Calu3 (cell line): Measurements from ENCODE around the gene NOL11. TPM values are rescaled to one million over a fixed set of nuclear protein-coding genes. Genes with fewer than 3 reads are reported as not detected.

Source experiments
- BruUV-seq: library from RNA; stranded (reverse); fragments of 400-500 nt; replicated peaks from 2 replicates; lab custom pipeline; 2021; lab: Mats Ljungman, UMichigan
- CTCF ChIA-PET: fragments of 300-600 bp; sonication (Branson Sonifier 250); formaldehyde crosslinking; loops from one replicate; lab custom pipeline; 2022; ENCODE audit warnings: antibody characterized with exemption; lab: Charles Lee
- DNase-seq: peaks from one replicate; pipeline ENCODE4 v3.0.0; 2022
- H3K27ac Mint-ChIP-seq: one replicate; pipeline ENCODE4 v1.8.0; 2022; ENCODE audit warnings: mixed read lengths; ENCODE audit not compliant: unreplicated experiment
- H3K27me3 Mint-ChIP-seq: one replicate; pipeline ENCODE4 v1.8.0; 2022; ENCODE audit warnings: mixed read lengths; ENCODE audit not compliant: unreplicated experiment
- H3K36me3 Mint-ChIP-seq: one replicate; pipeline ENCODE4 v1.8.0; 2022; ENCODE audit warnings: mild to moderate bottlenecking, moderate library complexity, mixed read lengths; ENCODE audit not compliant: insufficient read depth, unreplicated experiment
- H3K4me1 Mint-ChIP-seq: one replicate; pipeline ENCODE4 v1.8.0; 2022; ENCODE audit warnings: mild to moderate bottlenecking, low read depth, mixed read lengths; ENCODE audit not compliant: unreplicated experiment
- H3K4me3 Mint-ChIP-seq: one replicate; pipeline ENCODE4 v1.8.0; 2022; ENCODE audit warnings: mild to moderate bottlenecking, low read depth, moderate library complexity, mixed read lengths; ENCODE audit not compliant: unreplicated experiment
- H3K9me3 Mint-ChIP-seq: one replicate; pipeline ENCODE4 v1.8.0; 2022; ENCODE audit warnings: low read depth, mixed read lengths; ENCODE audit not compliant: unreplicated experiment
- intact Hi-C: fragments of 100-400 bp; cut with micrococcal nuclease; formaldehyde crosslinking; loops from one replicate; pipeline ENCODE4 v1.10.0; 2022; ENCODE audit not compliant: unreplicated experiment
- total RNA-seq: library from RNA; stranded (reverse); gene quantifications from 2 replicates; pipeline ENCODE4 v1.2.3, GENCODE V29; 2022
- TF ChIP-seq, protein P1 (sequence below): fragments of 200-600 bp; IDR thresholded peaks from one replicate; pipeline ENCODE4 v1.8.0; 2022; ENCODE audit warnings: antibody characterized with exemption; ENCODE audit not compliant: unreplicated experiment

NOL11 gene
- total RNA-seq, 1 experiment from 2014 or later: 64.8 TPM

DNA sequence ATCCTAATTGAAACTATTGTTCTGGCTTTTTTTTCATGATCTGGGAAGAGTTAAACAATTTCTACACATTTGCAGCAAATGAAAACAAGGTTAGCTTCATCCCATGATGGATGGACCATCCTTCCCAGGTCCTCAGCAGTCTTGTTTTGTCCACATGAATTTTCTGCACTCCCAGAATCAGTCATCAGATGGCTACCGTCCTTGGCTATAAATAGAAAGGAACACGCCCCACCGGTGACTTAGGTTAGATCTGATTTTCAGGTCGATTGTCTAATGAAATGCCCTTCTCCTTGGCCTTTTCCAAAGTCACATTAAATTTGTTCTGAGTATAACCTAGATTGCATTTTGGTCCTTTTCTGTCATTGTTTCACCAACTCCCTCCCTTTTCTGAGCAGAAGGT is 41.4 kb upstream of the NOL11 start:
- Mint-ChIP-seq H3K27ac (no peak overlapping the region), H3K4me3 (no peak overlapping the region), H3K9me3 (no peaks in the 10 kb centered on the region), H3K36me3 (no peaks in the 10 kb centered on the region), H3K4me1 (no peaks in the 10 kb centered on the region), H3K27me3 (no peaks in the 10 kb centered on the region)
- CTCF ChIA-PET: no interaction called here
- no TSS peak for BruUV-seq
- no peak for DNase-seq
- TF ChIP-seq, protein P1, sequence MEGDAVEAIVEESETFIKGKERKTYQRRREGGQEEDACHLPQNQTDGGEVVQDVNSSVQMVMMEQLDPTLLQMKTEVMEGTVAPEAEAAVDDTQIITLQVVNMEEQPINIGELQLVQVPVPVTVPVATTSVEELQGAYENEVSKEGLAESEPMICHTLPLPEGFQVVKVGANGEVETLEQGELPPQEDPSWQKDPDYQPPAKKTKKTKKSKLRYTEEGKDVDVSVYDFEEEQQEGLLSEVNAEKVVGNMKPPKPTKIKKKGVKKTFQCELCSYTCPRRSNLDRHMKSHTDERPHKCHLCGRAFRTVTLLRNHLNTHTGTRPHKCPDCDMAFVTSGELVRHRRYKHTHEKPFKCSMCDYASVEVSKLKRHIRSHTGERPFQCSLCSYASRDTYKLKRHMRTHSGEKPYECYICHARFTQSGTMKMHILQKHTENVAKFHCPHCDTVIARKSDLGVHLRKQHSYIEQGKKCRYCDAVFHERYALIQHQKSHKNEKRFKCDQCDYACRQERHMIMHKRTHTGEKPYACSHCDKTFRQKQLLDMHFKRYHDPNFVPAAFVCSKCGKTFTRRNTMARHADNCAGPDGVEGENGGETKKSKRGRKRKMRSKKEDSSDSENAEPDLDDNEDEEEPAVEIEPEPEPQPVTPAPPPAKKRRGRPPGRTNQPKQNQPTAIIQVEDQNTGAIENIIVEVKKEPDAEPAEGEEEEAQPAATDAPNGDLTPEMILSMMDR: no peak
- intact Hi-C loops: no loop called here

DNA sequence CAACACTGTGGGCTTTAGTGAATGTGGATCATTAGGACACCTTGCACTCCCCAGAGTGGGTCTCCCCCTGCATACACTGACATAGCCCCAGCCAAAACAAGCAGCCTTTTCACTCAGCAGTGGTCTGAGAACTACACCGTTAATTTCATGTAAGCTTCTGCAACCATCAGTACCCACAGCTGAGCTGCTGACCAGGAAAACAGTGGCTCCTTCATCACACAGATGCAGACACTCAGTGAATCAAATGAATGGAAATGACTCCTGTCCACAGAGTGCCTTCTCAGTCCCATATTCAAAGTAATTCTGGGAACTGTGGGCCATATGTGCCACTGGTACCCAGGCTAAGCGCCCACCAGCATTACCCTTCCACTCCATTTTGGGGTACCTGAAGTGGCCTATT is 39.3 kb upstream of the NOL11 start:
- Mint-ChIP-seq H3K4me1 (no peaks in the 10 kb centered on the region), H3K4me3 (no peak overlapping the region), H3K9me3 (no peaks in the 10 kb centered on the region), H3K27ac (no peak overlapping the region), H3K36me3 (no peaks in the 10 kb centered on the region), H3K27me3 (no peaks in the 10 kb centered on the region)
- no peak for DNase-seq
- TF ChIP-seq, protein P1: no peak
- BruUV-seq: no TSS peak
- CTCF ChIA-PET: no interaction called here
- intact Hi-C loops: no loop called here

DNA sequence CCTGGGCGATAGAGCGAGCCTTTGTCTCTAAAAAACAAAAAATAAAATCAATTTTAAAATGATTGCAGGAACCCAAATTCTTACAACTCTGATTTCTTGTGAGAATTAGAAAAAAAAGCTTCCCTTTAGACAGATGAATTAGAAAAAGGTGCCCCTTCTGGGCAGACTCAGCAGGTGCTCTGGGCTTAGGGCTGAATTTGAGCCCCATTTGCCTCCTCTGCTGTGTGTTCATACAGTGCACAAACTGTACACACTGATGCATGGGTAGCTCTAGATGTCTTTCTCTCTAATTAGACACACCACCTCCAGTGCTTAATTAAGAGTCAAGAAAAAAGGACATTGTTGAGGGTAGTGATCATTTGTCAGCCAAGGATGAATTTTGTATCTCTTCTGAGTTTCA is 38.5 kb upstream of the NOL11 start:
- H3K9me3 Mint-ChIP-seq: no peaks in the 10 kb centered on the region
- H3K4me1 Mint-ChIP-seq: no peaks in the 10 kb centered on the region
- H3K27me3 Mint-ChIP-seq: no peaks in the 10 kb centered on the region
- TF ChIP-seq, protein P1: no peak
- DNase-seq: no peak
- no peak overlapping the region for H3K4me3 Mint-ChIP-seq
- H3K36me3 Mint-ChIP-seq: no peaks in the 10 kb centered on the region
- CTCF ChIA-PET: no interaction called here
- intact Hi-C loops: no loop called here
- no peak overlapping the region for H3K27ac Mint-ChIP-seq
- BruUV-seq: no TSS peak

DNA sequence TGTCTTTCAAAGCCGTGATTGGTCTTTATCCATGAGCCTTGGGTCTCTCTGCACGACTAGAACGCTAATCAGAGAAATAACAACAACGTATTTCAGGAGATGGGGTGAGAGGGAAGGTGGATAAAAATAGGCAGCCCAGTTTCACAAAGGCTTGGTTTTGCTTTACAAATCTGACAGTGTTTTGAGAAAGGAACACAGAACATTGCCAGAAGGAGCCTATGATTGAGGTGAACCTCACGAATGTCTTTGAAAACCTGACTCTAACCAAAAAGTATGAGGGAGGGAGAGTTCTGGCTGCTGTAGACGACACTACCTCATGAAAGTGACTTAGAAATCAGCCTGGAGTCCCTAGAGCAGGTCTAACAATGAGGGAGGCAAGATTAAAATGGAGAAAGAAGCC is 38.0 kb upstream of the NOL11 start:
- Mint-ChIP-seq H3K4me3 (no peak overlapping the region), H3K9me3 (no peaks in the 10 kb centered on the region), H3K27me3 (no peaks in the 10 kb centered on the region), H3K27ac (no peak overlapping the region), H3K4me1 (no peaks in the 10 kb centered on the region), H3K36me3 (no peaks in the 10 kb centered on the region)
- TF ChIP-seq, protein P1: no peak
- DNase-seq: no peak
- intact Hi-C loops: no loop called here
- no TSS peak for BruUV-seq
- CTCF ChIA-PET: no interaction called here
